Neural cell (in vitro differentiated cells): ENCODE results near the gene PIGM. TPM values are rescaled to one million over a fixed set of nuclear protein-coding genes. Genes with fewer than 3 reads are reported as not detected.

Experiments used
- H2AFZ ChIP-seq: fragments of 200-600, 300-800 bp; sonication (generic), shearing (Covaris generic); 2 replicates; pipeline ENCODE4 v1.6.0; 2014; ENCODE audit warnings: low read depth, mild to moderate bottlenecking, antibody characterized with exemption, low read length, moderate library complexity
- H3F3A ChIP-seq: fragments of 200-600 bp; shearing (Covaris generic); 2 replicates; pipeline ENCODE4 v1.6.1; 2016; ENCODE audit warnings: mild to moderate bottlenecking, moderate library complexity, mixed read lengths, antibody characterized with exemption, low read length; ENCODE audit not compliant: insufficient read depth, poor library complexity, severe bottlenecking
- H3K27ac ChIP-seq: fragments of 200-600, 300-800 bp; sonication (generic), shearing (Covaris generic); 2 replicates; pipeline ENCODE4 v1.5.1; 2014; ENCODE audit warnings: mild to moderate bottlenecking, low read length, moderate library complexity
- H3K27me3 ChIP-seq: fragments of 300-800, 200-600 bp; sonication (generic), shearing (Covaris generic); 2 replicates; pipeline ENCODE4 v1.6.0; 2014; ENCODE audit warnings: mild to moderate bottlenecking, low read depth, low read length, moderate library complexity; ENCODE audit not compliant: insufficient read depth
- H3K36me3 ChIP-seq: fragments of 300-800, 200-600 bp; sonication (generic), shearing (Covaris generic); 2 replicates; pipeline ENCODE4 v1.5.1; 2014; ENCODE audit warnings: mild to moderate bottlenecking, antibody characterized with exemption, low read length, moderate library complexity; ENCODE audit not compliant: insufficient read depth
- H3K4me2 ChIP-seq: fragments of 300-800, 200-600 bp; sonication (generic), shearing (Covaris generic); 2 replicates; pipeline ENCODE4 v1.6.0; 2014; ENCODE audit warnings: mild to moderate bottlenecking, low read length
- H3K4me3 ChIP-seq: fragments of 300-800, 200-600 bp; sonication (generic), shearing (Covaris generic); 2 replicates; pipeline ENCODE4 v1.5.1; 2014; ENCODE audit warnings: mild to moderate bottlenecking, low read length, moderate library complexity
- H3K79me2 ChIP-seq: fragments of 200-600 bp; shearing (Covaris generic); replicated peaks from 2 replicates; pipeline ENCODE4 v1.6.0; 2014; ENCODE audit warnings: mild to moderate bottlenecking, low read length, moderate library complexity; ENCODE audit not compliant: insufficient read depth
- H3K9ac ChIP-seq: fragments of 300-800, 200-600 bp; sonication (generic), shearing (Covaris generic); 2 replicates; pipeline ENCODE4 v1.6.1; 2016; ENCODE audit warnings: mild to moderate bottlenecking, low read length, mixed read lengths
- H3K9me2 ChIP-seq: fragments of 200-600 bp; shearing (Covaris generic); 2 replicates; pipeline ENCODE4 v1.6.1; 2016; ENCODE audit warnings: mild to moderate bottlenecking, low read length, mixed read lengths; ENCODE audit not compliant: insufficient read depth
- H3K9me3 ChIP-seq: fragments of 200-600, 300-800 bp; sonication (generic), shearing (Covaris generic); 2 replicates; pipeline ENCODE4 v1.6.1; 2016; ENCODE audit warnings: mild to moderate bottlenecking, mixed run types, low read length, moderate library complexity, mixed read lengths
- H4K20me1 ChIP-seq: fragments of 200-600 bp; shearing (Covaris generic); 2 replicates; pipeline ENCODE4 v1.6.1; 2016; ENCODE audit warnings: mild to moderate bottlenecking, mixed run types; ENCODE audit not compliant: insufficient read depth
- RAD21 ChIP-seq: fragments of 450-650 bp; conservative IDR thresholded peaks from 2 replicates; pipeline ENCODE4 v1.6.1; 2014; ENCODE audit warnings: antibody characterized with exemption, mild to moderate bottlenecking, moderate library complexity
- REST ChIP-seq: IDR thresholded peaks from 2 replicates; pipeline ENCODE4 v1.6.1; 2012; ENCODE audit warnings: borderline replicate concordance
- SMC3 ChIP-seq: fragments of 450-650 bp; conservative IDR thresholded peaks from 2 replicates; pipeline ENCODE4 v1.6.1; 2014; ENCODE audit warnings: antibody characterized with exemption, mild to moderate bottlenecking, moderate library complexity; ENCODE audit not compliant: poor library complexity
- TAF1 ChIP-seq: IDR thresholded peaks from 2 replicates; pipeline ENCODE4 v1.6.1; 2012; ENCODE audit warnings: low read depth
- polyA plus RNA-seq: library from polyadenylated mRNA; depleted of rRNA; stranded (reverse); fragments of >200 nt; gene quantifications from 2 replicates; pipeline ENCODE4 v1.2.3, GENCODE V29; 2014

The PIGM gene
- polyA plus RNA-seq, 1 donor from 2014 or later = 3.8 TPM

GRCh38 chr1:159977364-159978106 lies 54.3 kb downstream of the PIGM start:
- no peaks in the 10 kb centered on the region for H3K9me2 ChIP-seq
- TF ChIP-seq SMC3 (no peak), REST (no peak), RAD21 (no peak), TAF1 (no peak)
- H3K27ac ChIP-seq = no peak overlapping the region
- no peak overlapping the region for H3K4me2 ChIP-seq
- H3K79me2 ChIP-seq = no peaks in the 10 kb centered on the region
- no peaks in the 10 kb centered on the region for H4K20me1 ChIP-seq
- no peaks in the 10 kb centered on the region for H3K36me3 ChIP-seq
- H3F3A ChIP-seq = no peaks in the 10 kb centered on the region
- no peaks in the 10 kb centered on the region for H3K9me3 ChIP-seq
- H2AFZ ChIP-seq = no peak overlapping the region
- H3K9ac ChIP-seq = no peak overlapping the region
- H3K4me3 ChIP-seq = no peak overlapping the region
- no peaks in the 10 kb centered on the region for H3K27me3 ChIP-seq

Other genes starting within 250 kb of the PIGM start
- gene FCRL6, start 229.6 kb downstream of the PIGM start, polyA plus RNA-seq = not detected in 2 replicates
- not detected in 2 replicates for gene SLAMF8, start 205.1 kb downstream of the PIGM start, polyA plus RNA-seq
- 0.37 TPM in 1 of 2 replicates, not detected in the other for gene VSIG8, start 169.3 kb downstream of the PIGM start, polyA plus RNA-seq
- 0.12 TPM in 1 of 2 replicates, not detected in the other for gene CFAP45, start 131.8 kb downstream of the PIGM start, polyA plus RNA-seq
- 0.52 and 0.90 TPM in 2 replicates for gene TAGLN2, start 106.5 kb downstream of the PIGM start, polyA plus RNA-seq
- gene IGSF9, start 86.4 kb downstream of the PIGM start, polyA plus RNA-seq = 10.7 and 11.8 TPM in 2 replicates
- gene SLAMF9, start 77.8 kb downstream of the PIGM start, polyA plus RNA-seq = not detected in 2 replicates
- gene KCNJ10, start 38.2 kb upstream of the PIGM start, polyA plus RNA-seq = not detected in 2 replicates
- gene KCNJ9, start 49.5 kb upstream of the PIGM start, polyA plus RNA-seq = 8.0 and 9.8 TPM in 2 replicates
- gene IGSF8, start 66.6 kb upstream of the PIGM start, polyA plus RNA-seq = 26.9 and 27.3 TPM in 2 replicates
- 0.12 and 0.14 TPM in 2 replicates for gene ATP1A2, start 83.8 kb upstream of the PIGM start, polyA plus RNA-seq
- not detected in 2 replicates for gene ATP1A4, start 119.6 kb upstream of the PIGM start, polyA plus RNA-seq
- gene CASQ1, start 158.6 kb upstream of the PIGM start, polyA plus RNA-seq = not detected in 2 replicates
- gene PEA15, start 173.4 kb upstream of the PIGM start, polyA plus RNA-seq = 46.4 and 51.9 TPM in 2 replicates
- 153 TPM in 2 replicates for gene DCAF8, start 230.6 kb upstream of the PIGM start, polyA plus RNA-seq